Stomach (tissue), 9 donors: ENCODE measurements around the gene FAP. TPM values are rescaled to one million over a fixed set of nuclear protein-coding genes. Genes with fewer than 3 reads are reported as not detected.

Experiments used
- DNase-seq, 2 donors: peaks; one replicate each; pipeline versions ENCODE4 v3.0.0 to v3.0.0-alpha.2; 2013 to 2019
- H3K27ac ChIP-seq, 5 donors: fragments of 200-600 bp in 4 of 5; sonication (generic) in 4 of 5; one replicate each; pipeline ENCODE4 v1.5.1; 2013 to 2019; ENCODE audit warnings: mild to moderate bottlenecking in 1 of 5, moderate library complexity in 1 of 5
- H3K27me3 ChIP-seq, 3 donors: fragments of 200-600 bp; sonication (generic); one replicate each; pipeline ENCODE4 v1.5.1; 2017 to 2019; ENCODE audit warnings: mixed run types in 1 of 3
- H3K36me3 ChIP-seq, 4 donors: fragments of 200-600 bp; sonication (generic); 1 replicate in 3 of 4; 2 replicates in 1 of 4; pipeline ENCODE4 v1.5.1; 2016 to 2019
- H3K4me1 ChIP-seq, 4 donors: fragments of 200-600 bp; sonication (generic); one replicate each; pipeline ENCODE4 v1.5.1; 2016 to 2019
- H3K4me3 ChIP-seq, 4 donors: fragments of 200-600 bp; sonication (generic) in 3 of 4; one replicate each; pipeline ENCODE4 v1.5.1; 2016 to 2019; ENCODE audit warnings: mild to moderate bottlenecking in 1 of 4
- H3K9me3 ChIP-seq, 4 donors: fragments of 200-600 bp; sonication (generic); one replicate each; pipeline ENCODE4 v1.5.1; 2016 to 2019
- CTCF ChIP-seq, 7 experiments: fragments of 450-650 bp in 4 of 7; fragments of 200-600 bp in 3 of 7; sonication (generic) in 3 of 7; IDR thresholded peaks; one replicate each; pipeline ENCODE4 v1.5.1; 2016 to 2019; ENCODE audit warnings: antibody characterized with exemption in 7 of 7, control low read depth in 2 of 7, mild to moderate bottlenecking in 1 of 7
- EP300 ChIP-seq: sonication (generic); formaldehyde crosslinking; IDR thresholded peaks from one replicate; pipeline ENCODE4 v1.6.1; 2017; ENCODE audit warnings: antibody characterized with exemption
- POLR2A ChIP-seq, 4 donors: fragments of 450-650 bp; IDR thresholded peaks; one replicate each; pipeline ENCODE4 v1.6.1; 2016; ENCODE audit warnings: antibody characterized with exemption in 4 of 4, control low read depth in 2 of 4, mild to moderate bottlenecking in 1 of 4, moderate library complexity in 1 of 4
- POLR2AphosphoS5 ChIP-seq, 3 donors: sonication (generic); formaldehyde crosslinking; IDR thresholded peaks; one replicate each; pipeline ENCODE4 v1.6.1; 2016; ENCODE audit warnings: antibody characterized with exemption in 3 of 3
- WGBS, 5 donors: extraction: QIAGEN DNeasy Blood & Tissue Kit in 3 of 5; methylation state at CpG; one replicate each; pipeline versions ENCODE4 v1.1.5 to v1.1.7; 2013 to 2018; 5-methylcytosine and 5-hydroxymethylcytosine counted together
- intact Hi-C: fragments of 100-400 bp; cut with DNase I; formaldehyde crosslinking; loops from one replicate; pipeline ENCODE4 v1.15.1; 2023; ENCODE audit warnings: low total_unique reads
- polyA plus RNA-seq, 3 donors: library from polyadenylated mRNA; stranded (reverse); fragments of 200-250 nt; gene quantifications; one replicate each; pipeline ENCODE4 v1.2.3, GENCODE V29; 2013
- total RNA-seq, 5 donors: library from RNA; depleted of rRNA; stranded (reverse); fragments of >200 nt; gene quantifications; one replicate each; pipeline versions ENCODE4 v1.1.0 to v1.2.3, GENCODE V29; 2014 to 2016
- donor health status: healthy with polysubstance abuse.
- donor health status: Bipolar disorder and iron deficiency.
- donor health status: healthy.

FAP gene
- total and polyA plus RNA-seq, 8 donors: 0.87 to 15.1 (median 3.8) TPM; not detected in 2

GRCh38 chr2:162202203-162202602 lies 41.0 kb downstream of the FAP start:
- Histone ChIP-seq H3K4me1 (no peaks in the 10 kb centered on the region), H3K27ac (no peak overlapping the region), H3K4me3 (no peak overlapping the region), H3K36me3 (no peaks in the 10 kb centered on the region), H3K27me3 (no peaks in the 10 kb centered on the region), H3K9me3 (no peaks in the 10 kb centered on the region)
- TF ChIP-seq EP300 (no peak), POLR2A (IDR thresholded peaks at IDR 0.05) (no peak)
- intact Hi-C loops: no loop called here
- no peak for DNase-seq

DNA sequence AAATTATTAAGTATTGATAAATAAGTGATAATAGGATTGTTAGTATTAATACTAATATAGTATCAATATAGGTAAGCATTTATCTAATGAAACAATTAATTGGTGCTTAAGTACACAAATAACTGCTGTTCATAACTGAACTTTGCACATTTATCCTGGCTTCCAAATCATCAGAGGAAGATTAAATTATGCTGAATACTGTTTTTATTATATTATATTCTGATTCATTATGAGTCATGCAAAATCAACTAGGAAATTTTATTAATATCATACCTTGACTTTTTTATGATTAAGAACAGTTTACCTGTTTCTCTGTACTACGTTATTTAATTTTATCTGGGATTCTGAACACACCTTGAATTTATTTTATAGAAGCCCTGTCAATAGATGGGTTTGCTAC lies 42.6 kb downstream of the FAP start:
- Histone ChIP-seq H3K9me3 (no peaks in the 10 kb centered on the region), H3K4me3 (no peak overlapping the region), H3K27me3 (peaks cover 0 to under 1% (median 0%) of the 10 kb centered on the region in 3 donors), H3K36me3 (no peaks in the 10 kb centered on the region), H3K4me1 (no peaks in the 10 kb centered on the region), H3K27ac (no peak overlapping the region)
- 48 to 67% (median 54%) methylated on average over 1 of the region's 1 CpG for WGBS, 5 donors
- intact Hi-C loops: no loop called here
- TF ChIP-seq EP300 (no peak), POLR2AphosphoS5 (IDR thresholded peaks at IDR 0.05) (no peak), POLR2A (IDR thresholded peaks at IDR 0.05) (no peak), CTCF (IDR thresholded peaks at IDR 0.05) (no peak)
- DNase-seq: no peak

GRCh38 chr2:162199913-162200312 lies 43.3 kb downstream of the FAP start:
- Histone ChIP-seq H3K27ac (no peak overlapping the region), H3K9me3 (no peaks in the 10 kb centered on the region), H3K4me3 (no peak overlapping the region), H3K36me3 (no peaks in the 10 kb centered on the region), H3K27me3 (peaks cover 0 to 4% (median 0%) of the 10 kb centered on the region in 3 donors), H3K4me1 (no peaks in the 10 kb centered on the region)
- no peak for TF ChIP-seq POLR2AphosphoS5 (IDR thresholded peaks at IDR 0.05)
- no peak for TF ChIP-seq POLR2A (IDR thresholded peaks at IDR 0.05)
- TF ChIP-seq EP300: no peak
- no peak for TF ChIP-seq CTCF (IDR thresholded peaks at IDR 0.05)
- intact Hi-C loops: no loop called here
- 29 to 59% (median 44%) methylated on average over 1 of the region's 1 CpG for WGBS, 5 donors
- no peak for DNase-seq

GRCh38 chr2:162198239-162198638 lies 45.0 kb downstream of the FAP start:
- intact Hi-C loops: no loop called here
- Histone ChIP-seq H3K4me3 (no peak overlapping the region), H3K9me3 (no peaks in the 10 kb centered on the region), H3K4me1 (no peaks in the 10 kb centered on the region), H3K36me3 (no peaks in the 10 kb centered on the region), H3K27ac (no peak overlapping the region), H3K27me3 (peaks cover 0 to 4% (median 0%) of the 10 kb centered on the region in 3 donors)
- 81 to 88% (median 85%) methylated on average over 9 of the region's 9 CpGs for WGBS, 5 donors
- DNase-seq: no peak
- TF ChIP-seq POLR2A (IDR thresholded peaks at IDR 0.05) (no peak), POLR2AphosphoS5 (IDR thresholded peaks at IDR 0.05) (no peak), EP300 (no peak), CTCF (IDR thresholded peaks at IDR 0.05) (no peak)

GRCh38 chr2:162197069-162197825 lies 46.0 kb downstream of the FAP start:
- H3K27me3 ChIP-seq: peaks cover 0 to 4% (median 0%) of the 10 kb centered on the region in 3 donors
- H3K4me3 ChIP-seq: no peak overlapping the region
- intact Hi-C loops: no loop called here
- TF ChIP-seq EP300 (no peak), CTCF (IDR thresholded peaks at IDR 0.05) (no peak), POLR2A (IDR thresholded peaks at IDR 0.05) (no peak), POLR2AphosphoS5 (IDR thresholded peaks at IDR 0.05) (no peak)
- DNase-seq: no peak
- H3K9me3 ChIP-seq: no peaks in the 10 kb centered on the region
- no peaks in the 10 kb centered on the region for H3K36me3 ChIP-seq
- no peak overlapping the region for H3K27ac ChIP-seq
- H3K4me1 ChIP-seq: no peaks in the 10 kb centered on the region
- 79 to 88% (median 83%) methylated on average over 2 of the region's 2 CpGs for WGBS, 5 donors
